Subcutaneous adipose tissue (tissue), 4 donors: ENCODE data around the gene ZW10. TPM values are rescaled to one million over a fixed set of nuclear protein-coding genes. Genes with fewer than 3 reads are reported as not detected.

Source experiments
- small RNA-seq: library from RNA; depleted of rRNA; stranded (forward); fragments of <200 nt; gene quantifications from one replicate; pipeline ENCODE3, GENCODE V24; 2016
- total RNA-seq, 4 donors: library from RNA; depleted of rRNA; stranded (reverse); fragments of >200 nt; gene quantifications; one replicate each; pipeline ENCODE4 v1.1.0, GENCODE V29; 2016
- TF ChIP-seq, protein P1 (sequence below): fragments of 450-650 bp; IDR thresholded peaks from one replicate; pipeline ENCODE4 v1.5.1; 2016; ENCODE audit warnings: low read depth, mild to moderate bottlenecking, control low read depth, antibody characterized with exemption, moderate library complexity

ZW10 gene
- total RNA-seq, 4 donors from 2014 or later, result 12.6 to 17.4 (median 13.6) TPM

DNA sequence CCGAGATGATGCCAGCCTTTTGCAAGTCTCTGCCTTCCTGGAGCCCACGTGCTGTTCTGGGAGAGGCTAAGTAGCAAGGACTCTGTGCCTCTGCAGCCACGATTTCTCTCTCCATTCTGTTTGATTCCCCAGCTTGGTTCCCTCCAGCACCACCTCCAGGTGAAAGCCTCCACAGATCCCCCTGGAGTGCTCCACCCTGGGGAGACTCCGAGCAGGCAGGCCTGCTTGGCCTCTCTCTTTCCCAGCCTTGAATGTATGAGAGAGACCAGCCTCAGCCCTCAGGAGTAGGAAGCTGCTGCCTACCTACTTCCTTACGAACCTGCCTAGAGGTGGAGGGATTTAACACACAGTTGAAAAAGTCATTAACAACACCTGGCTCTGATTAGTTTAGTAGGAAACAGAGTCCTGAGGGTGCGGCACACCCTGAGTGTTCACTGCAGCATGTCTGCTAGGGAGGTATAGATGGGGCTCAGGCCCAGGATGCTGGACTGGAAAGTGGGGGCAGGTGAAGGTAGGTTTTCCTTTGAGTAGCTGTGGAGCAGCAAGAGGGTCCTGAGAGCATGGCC lies 89.9 kb downstream of the ZW10 start:
- TF ChIP-seq, protein P1, sequence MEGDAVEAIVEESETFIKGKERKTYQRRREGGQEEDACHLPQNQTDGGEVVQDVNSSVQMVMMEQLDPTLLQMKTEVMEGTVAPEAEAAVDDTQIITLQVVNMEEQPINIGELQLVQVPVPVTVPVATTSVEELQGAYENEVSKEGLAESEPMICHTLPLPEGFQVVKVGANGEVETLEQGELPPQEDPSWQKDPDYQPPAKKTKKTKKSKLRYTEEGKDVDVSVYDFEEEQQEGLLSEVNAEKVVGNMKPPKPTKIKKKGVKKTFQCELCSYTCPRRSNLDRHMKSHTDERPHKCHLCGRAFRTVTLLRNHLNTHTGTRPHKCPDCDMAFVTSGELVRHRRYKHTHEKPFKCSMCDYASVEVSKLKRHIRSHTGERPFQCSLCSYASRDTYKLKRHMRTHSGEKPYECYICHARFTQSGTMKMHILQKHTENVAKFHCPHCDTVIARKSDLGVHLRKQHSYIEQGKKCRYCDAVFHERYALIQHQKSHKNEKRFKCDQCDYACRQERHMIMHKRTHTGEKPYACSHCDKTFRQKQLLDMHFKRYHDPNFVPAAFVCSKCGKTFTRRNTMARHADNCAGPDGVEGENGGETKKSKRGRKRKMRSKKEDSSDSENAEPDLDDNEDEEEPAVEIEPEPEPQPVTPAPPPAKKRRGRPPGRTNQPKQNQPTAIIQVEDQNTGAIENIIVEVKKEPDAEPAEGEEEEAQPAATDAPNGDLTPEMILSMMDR, result no peak

Small RNA genes lying within 50 kb of the gene (small RNA-seq; reads per million reads assigned to genes)
- not detected for gene LRRC37A13P
- gene RPS29P19, result not detected

Other genes with a start within 250 kb of the ZW10 start
- 1 to 10 TPM in 2 of 4 donors, under 1 TPM in 1, not detected in 1; 0.34 to 7.9 (median 1.1) TPM for gene TMPRSS5, start 67.4 kb downstream of the ZW10 start, total RNA-seq
- not detected for gene CLDN25, start 6.1 kb upstream of the ZW10 start, total RNA-seq
- 10 to 100 TPM; 15.0 to 15.5 (median 15.1) TPM for gene USP28, start 101.9 kb upstream of the ZW10 start, total RNA-seq
- gene HTR3B, start 131.1 kb upstream of the ZW10 start, total RNA-seq, result not detected
- gene HTR3A, start 201.4 kb upstream of the ZW10 start, total RNA-seq, result not detected